HL-60 (cell line): Measurements from ENCODE around the gene FAM234B.

Source experiments
- CTCF ChIP-seq: IDR thresholded peaks from one replicate; pipeline ENCODE4 v1.5.1; 2011; ENCODE audit warnings: low read length, control low read depth, inconsistent platforms; ENCODE audit not compliant: insufficient read depth
- GABPA ChIP-seq: IDR thresholded peaks from 2 replicates; pipeline ENCODE4 v1.6.1; 2012; ENCODE audit warnings: low read depth
- POLR2AphosphoS5 ChIP-seq: IDR thresholded peaks from 2 replicates; pipeline ENCODE4 v1.6.1; 2012; ENCODE audit warnings: low read depth
- SPI1 ChIP-seq: IDR thresholded peaks from 2 replicates; pipeline ENCODE4 v1.6.1; 2012; ENCODE audit warnings: low read depth, mild to moderate bottlenecking, borderline replicate concordance

GRCh38 chr12:13090054-13090453 lies 45.9 kb downstream of the FAM234B start:
- TF ChIP-seq CTCF: no peak
- no peak for TF ChIP-seq GABPA
- TF ChIP-seq SPI1: no peak
- no peak for TF ChIP-seq POLR2AphosphoS5
